Measurements from ENCODE around the gene ATP6V0D1.
A peak's percentile ranks its signal among the peaks of the same experiment; 100 is the strongest.

ATP6V0D1 gene

DNA sequence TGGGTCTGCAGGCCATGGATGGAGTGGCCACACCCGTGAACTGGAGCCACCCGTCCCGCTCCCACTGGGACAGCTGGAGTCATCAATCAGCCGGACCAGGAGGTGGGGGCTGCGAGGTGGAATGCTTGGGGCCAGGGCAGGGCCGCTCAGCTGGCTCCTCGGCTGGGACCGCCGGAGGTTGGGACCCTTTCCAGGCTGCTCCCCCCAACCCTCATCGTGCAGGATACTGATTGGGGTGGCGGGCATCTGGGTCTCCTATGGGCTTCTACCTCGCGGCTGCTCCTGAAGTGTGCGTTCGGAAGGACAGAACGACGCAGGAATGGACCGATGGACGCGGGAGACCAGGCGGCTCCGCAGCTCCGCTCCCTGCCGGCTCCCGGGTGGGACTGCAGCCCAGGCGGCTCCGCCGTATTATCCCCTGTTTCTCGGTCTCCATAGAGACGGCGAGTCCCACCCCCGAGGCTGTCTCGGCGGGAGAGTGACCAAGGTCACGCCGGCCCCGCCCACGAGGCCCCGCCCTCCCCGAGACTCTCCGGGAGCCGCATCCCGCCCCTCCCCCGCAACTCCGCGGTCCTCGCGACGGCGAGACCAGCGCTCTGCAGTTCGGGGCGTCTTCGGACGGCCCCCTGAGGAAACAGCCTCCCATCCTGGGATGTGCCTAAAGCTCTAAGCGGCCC lies 87.7 kb downstream of the ATP6V0D1 start, which contains the start of gene TPPP3:
TPPP3 (minus strand) TSS at position 388 of the 677 bp plus-strand sequence. CDS start 2,387 bp downstream, outside the sequence.
- peak in 1 of 3 experiments; percentile 43 for DNase-seq (ENCODE audit: low read depth in 3 of 3)

DNA sequence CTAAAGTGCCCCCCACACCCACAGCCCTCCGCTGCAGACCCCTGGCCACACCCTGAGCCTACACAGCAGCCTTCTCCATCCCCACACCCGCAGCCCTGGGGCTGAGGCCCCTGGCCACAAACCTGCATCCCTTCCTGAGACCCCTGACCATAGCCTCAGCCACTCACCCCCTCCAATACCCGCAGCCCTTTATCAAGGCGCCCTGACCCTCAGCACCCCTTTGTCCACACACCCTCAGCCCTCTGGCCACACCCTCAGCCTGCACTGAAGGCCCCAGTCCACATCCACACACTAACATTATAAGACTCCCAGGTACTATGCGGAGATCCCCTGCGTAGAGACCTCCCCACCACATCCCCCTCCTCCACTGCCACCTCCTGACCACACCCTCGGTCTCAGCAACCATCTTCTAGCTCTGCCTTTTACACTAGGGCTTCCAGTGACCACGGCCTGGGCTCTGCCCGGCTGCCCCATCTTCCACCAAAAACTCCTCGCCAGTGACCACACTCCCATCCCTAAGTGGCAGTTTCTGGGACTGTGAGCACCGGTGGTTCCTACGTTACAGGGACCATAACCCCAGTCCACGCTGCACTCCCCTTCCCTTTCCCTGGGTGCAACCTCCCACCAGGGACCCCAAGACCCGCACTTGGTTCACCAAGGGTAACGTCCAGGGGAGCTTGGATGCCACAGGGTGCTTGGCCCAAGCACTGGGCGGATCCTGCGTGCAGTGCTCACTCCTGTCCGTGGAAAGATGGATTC lies 88.5 kb downstream of the ATP6V0D1 start:
- DNase-seq (ENCODE audit: low read depth in 3 of 3) = no peak

DNA sequence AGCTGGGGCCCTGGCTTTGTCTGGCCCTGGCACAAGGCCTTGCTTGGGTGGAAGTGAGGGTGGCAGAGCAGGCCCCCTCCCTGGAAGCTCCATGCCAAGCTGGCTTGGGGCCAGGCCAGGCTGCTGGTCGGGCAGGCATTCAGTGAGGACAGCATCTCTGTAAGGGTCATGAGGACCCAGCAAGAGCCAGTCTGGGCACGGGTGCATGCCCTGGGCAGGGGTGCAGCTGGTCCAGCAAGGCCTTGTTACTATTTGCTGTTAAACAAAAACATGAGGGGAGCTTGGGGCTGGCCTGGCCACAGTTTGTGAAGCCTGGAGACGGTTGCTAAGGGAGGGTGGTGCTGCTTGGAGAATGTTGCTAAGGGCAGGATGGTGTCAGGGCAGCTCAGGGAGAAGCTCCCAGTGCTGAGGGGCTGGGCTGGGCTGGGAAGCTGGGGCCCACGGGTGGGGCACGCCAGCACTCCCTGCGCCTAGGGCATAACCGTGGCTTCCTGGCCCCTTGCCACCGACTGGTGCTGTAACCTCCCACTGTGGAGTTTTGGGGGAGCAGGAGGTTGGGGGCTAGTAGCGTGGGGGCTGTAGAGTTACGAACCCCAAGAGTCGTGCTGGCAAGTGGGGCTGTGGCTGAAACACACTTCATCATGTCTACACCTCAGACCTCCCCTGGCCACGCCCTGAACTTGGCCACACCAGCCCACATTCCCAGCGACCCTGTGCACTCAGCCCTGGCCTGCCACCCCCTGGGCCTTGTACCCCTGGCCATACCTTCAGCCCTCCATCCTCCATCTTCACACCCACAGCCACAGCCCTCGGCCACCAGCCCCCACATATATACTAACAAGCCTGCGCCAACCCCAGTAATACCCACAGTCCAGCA lies 89.3 kb downstream of the ATP6V0D1 start:
- DNase-seq (ENCODE audit: low read depth in 3 of 3) = no peak

DNA sequence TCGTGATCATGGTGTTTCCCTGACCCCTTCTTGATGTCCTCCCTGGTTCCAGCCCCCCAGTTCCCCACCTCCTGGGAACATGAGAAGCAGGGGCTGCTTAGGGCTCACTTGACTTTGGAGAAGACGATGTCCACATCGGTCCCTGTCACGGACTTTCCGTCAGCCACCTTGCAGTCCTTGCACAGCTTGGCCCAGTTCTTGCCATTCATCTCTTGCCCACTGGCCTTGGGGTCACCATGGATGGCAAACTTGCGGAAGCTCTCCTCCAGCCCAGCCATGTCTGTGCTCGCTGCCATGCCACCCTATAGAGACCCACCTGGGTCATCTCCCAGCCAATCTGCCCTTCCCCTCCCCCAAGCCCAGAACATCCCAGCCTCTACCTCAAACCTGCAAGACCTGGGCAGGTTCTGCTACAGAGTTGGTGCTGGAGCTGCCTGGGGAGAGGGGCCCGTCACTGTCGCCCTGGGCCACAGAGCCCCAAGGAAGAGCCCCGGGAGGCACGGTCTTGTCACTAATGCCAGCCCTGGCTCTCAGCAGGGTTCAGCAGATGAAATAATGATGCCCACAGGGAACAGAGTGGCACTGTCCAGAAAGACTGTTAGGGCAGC lies 90.0 kb downstream of the ATP6V0D1 start:
- no peak for DNase-seq (ENCODE audit: low read depth in 3 of 3)

DNA sequence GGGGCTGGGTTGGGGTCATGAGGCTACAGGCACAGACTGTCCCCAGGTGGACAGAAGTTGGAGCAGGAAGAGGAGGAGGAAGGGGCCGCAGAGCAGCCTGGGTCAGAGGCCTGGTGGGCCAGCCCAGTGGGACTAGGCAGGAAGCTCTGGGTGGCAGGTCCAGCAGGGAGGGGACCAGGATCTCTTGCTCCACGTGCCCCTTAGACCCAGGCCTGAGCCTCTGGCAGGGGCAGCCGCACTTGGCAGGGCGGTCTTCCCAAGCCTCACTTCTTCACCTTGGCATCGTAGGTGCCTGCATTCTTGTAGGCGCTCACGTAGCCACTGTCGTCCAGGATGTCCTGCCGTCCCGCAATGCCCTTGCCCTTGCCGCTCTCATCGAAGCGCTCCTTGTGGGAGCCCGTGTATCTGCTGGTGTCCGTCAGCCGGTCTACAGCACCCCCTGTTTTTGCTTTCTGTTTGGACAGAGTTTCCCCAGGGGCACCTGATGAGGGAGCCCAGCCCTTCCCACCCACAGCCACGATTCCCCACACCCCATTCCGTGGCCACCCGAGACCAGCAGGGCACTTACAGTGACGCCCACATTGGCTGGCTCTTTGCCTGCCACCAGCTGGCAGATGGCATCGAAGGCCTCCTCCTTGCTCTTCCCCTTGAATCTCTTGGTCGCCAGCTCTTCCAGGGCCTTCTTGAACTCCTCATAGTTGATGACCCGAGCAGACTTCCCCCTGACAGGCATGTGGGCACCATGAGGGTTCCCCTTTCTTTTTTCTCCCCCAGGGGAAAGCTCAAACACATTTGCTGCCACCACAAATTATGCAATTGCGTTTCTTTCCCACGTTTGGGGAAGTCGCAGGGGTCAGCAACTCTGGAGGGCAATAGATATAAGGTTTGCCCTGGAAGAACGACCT lies 90.8 kb downstream of the ATP6V0D1 start:
- DNase-seq (ENCODE audit: low read depth in 3 of 3) = no peak

DNA sequence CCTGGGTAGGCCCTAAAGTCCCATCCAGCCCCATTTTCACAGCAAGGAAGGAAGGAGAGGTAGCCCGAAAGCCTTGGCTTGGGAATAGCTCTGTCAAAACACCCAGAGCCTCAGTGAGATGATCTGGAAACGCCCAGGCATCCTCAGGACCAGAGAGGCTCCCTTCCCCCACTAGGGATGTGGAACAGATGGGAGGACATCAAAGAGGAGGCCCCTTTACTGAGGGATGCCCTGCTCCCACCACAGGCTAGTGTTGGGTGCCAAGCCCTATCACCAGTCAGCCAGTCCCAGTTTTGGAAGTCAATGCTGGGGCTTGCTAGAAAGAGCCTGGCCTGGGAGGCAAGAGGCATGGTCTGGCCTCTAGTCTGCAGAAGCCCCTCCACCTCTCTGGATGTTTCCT lies 92.4 kb downstream of the ATP6V0D1 start:
- DNase-seq (ENCODE audit: low read depth in 3 of 3) = no peak

DNA sequence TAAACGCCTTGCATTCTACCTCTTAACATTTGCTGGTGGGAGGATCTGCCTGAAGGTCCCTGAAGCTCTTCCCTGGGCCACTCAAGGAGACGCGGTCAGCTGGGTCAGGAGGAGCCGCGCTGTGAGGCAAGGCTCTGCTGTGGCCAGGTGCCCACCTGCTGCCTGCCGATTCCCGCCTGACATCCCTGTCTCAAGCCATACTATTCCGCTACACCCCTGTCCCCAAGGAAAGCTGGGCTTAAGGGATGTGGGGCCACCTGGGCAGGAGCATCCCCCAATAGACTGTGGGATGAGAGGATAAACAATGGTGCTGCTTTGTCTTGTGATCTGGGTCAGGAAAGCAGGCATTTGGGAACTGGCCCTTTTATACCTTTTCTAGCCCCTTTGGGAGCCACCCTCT lies 92.8 kb downstream of the ATP6V0D1 start:
- no peak for DNase-seq (ENCODE audit: low read depth in 3 of 3)

All from stimulated activated CD4-positive, alpha-beta T cell treated with anti-CD3 and anti-CD28 coated beads, TNF-alpha, amount 100 ng/mL, for 24 hours (primary cell).